H9 (cell line): ENCODE results near the gene PRSS21. TPM values are rescaled to one million over a fixed set of nuclear protein-coding genes. Genes with fewer than 3 reads are reported as not detected.

Experiments used
- DNase-seq: peaks from one replicate; pipeline ENCODE4 v3.0.0-alpha.2; 2017
- H2AFZ ChIP-seq: one replicate; pipeline ENCODE4 v1.6.1; 2013; ENCODE audit warnings: mild to moderate bottlenecking, low read length, control low read depth, moderate library complexity
- H2AK5ac ChIP-seq: 2 replicates; pipeline ENCODE4 v1.6.1; 2013; ENCODE audit warnings: low read length, control low read depth, mixed read lengths; ENCODE audit not compliant: insufficient read length
- H2BK120ac ChIP-seq: one replicate; pipeline ENCODE4 v1.6.1; 2013; ENCODE audit warnings: low read depth, mild to moderate bottlenecking, low read length, control low read depth, inconsistent platforms; ENCODE audit not compliant: poor library complexity, severe bottlenecking
- H2BK12ac ChIP-seq: 2 replicates; pipeline ENCODE4 v1.6.1; 2013; ENCODE audit warnings: low read length, control low read depth, mixed read lengths, low read depth; ENCODE audit not compliant: insufficient read length
- H2BK15ac ChIP-seq: 2 replicates; pipeline ENCODE4 v1.6.1; 2013; ENCODE audit warnings: low read depth, low read length, control low read depth
- H2BK20ac ChIP-seq: one replicate; pipeline ENCODE4 v1.6.1; 2013; ENCODE audit warnings: low read depth, mild to moderate bottlenecking, low read length, control low read depth, inconsistent platforms; ENCODE audit not compliant: poor library complexity, severe bottlenecking
- H2BK5ac ChIP-seq: 2 replicates; pipeline ENCODE4 v1.6.1; 2013; ENCODE audit warnings: low read length, control low read depth, mixed read lengths; ENCODE audit not compliant: insufficient read length
- H3K14ac ChIP-seq: 2 replicates; pipeline ENCODE4 v1.6.1; 2013; ENCODE audit warnings: low read length, control low read depth; ENCODE audit not compliant: insufficient read depth
- H3K18ac ChIP-seq: 2 replicates; pipeline ENCODE4 v1.6.1; 2013; ENCODE audit warnings: low read depth, mild to moderate bottlenecking, mixed read lengths, low read length, control low read depth; ENCODE audit not compliant: insufficient read length
- H3K23ac ChIP-seq: 2 replicates; pipeline ENCODE4 v1.6.1; 2013; ENCODE audit warnings: low read length, control low read depth, mixed read lengths, low read depth; ENCODE audit not compliant: insufficient read length
- H3K23me2 ChIP-seq: 2 replicates; pipeline ENCODE4 v1.6.1; 2013; ENCODE audit warnings: low read depth, mild to moderate bottlenecking, mixed read lengths, low read length, control low read depth; ENCODE audit not compliant: insufficient read length, poor library complexity, severe bottlenecking
- H3K27ac ChIP-seq: 2 replicates; pipeline ENCODE4 v1.5.1; 2013; ENCODE audit warnings: low read length, control low read depth, mixed read lengths, low read depth; ENCODE audit not compliant: insufficient read length
- H3K27me3 ChIP-seq: 2 replicates; pipeline ENCODE4 v1.6.1; 2013; ENCODE audit warnings: low read length, control low read depth, inconsistent platforms; ENCODE audit not compliant: insufficient read depth
- H3K4ac ChIP-seq: 2 replicates; pipeline ENCODE4 v1.6.1; 2013; ENCODE audit warnings: low read depth, mild to moderate bottlenecking, control low read depth, inconsistent platforms, low read length, moderate library complexity
- H3K4me1 ChIP-seq: 2 replicates; pipeline ENCODE4 v1.6.1; 2013; ENCODE audit warnings: low read length, control low read depth, inconsistent platforms; ENCODE audit not compliant: insufficient read depth
- H3K4me2 ChIP-seq: 2 replicates; pipeline ENCODE4 v1.6.1; 2013; ENCODE audit warnings: low read length, control low read depth, mixed read lengths; ENCODE audit not compliant: insufficient read length, insufficient read depth
- H3K56ac ChIP-seq: 2 replicates; pipeline ENCODE4 v1.6.1; 2013; ENCODE audit warnings: low read depth, mild to moderate bottlenecking, mixed read lengths, low read length, control low read depth; ENCODE audit not compliant: insufficient read length
- H3K79me1 ChIP-seq: 2 replicates; pipeline ENCODE4 v1.6.1; 2013; ENCODE audit warnings: low read depth, mild to moderate bottlenecking, moderate library complexity, low read length, control low read depth, inconsistent platforms; ENCODE audit not compliant: insufficient read depth, poor library complexity, severe bottlenecking
- H3K79me2 ChIP-seq: 2 replicates; pipeline ENCODE4 v1.6.1; 2013; ENCODE audit warnings: low read length, control low read depth, inconsistent platforms; ENCODE audit not compliant: insufficient read depth
- H3K9ac ChIP-seq: 2 replicates; pipeline ENCODE4 v1.6.1; 2013; ENCODE audit warnings: low read length, control low read depth, mixed read lengths; ENCODE audit not compliant: insufficient read length; ENCODE audit errors: extremely low read depth
- H3K9me3 ChIP-seq: one replicate; pipeline ENCODE4 v1.6.1; 2013; ENCODE audit warnings: low read depth, low read length, inconsistent platforms; ENCODE audit not compliant: control insufficient read depth
- H3T11ph ChIP-seq: one replicate; pipeline ENCODE4 v1.6.1; 2013; ENCODE audit warnings: mild to moderate bottlenecking, low read length, control low read depth, inconsistent platforms
- H4K20me1 ChIP-seq: one replicate; pipeline ENCODE4 v1.6.1; 2013; ENCODE audit not compliant: control insufficient read depth, insufficient read length, insufficient read depth
- H4K5ac ChIP-seq: 2 replicates; pipeline ENCODE4 v1.6.1; 2013; ENCODE audit warnings: low read depth, mild to moderate bottlenecking, mixed read lengths, low read length, control low read depth; ENCODE audit not compliant: insufficient read length
- H4K8ac ChIP-seq: replicated peaks from 2 replicates; pipeline ENCODE4 v1.6.1; 2013; ENCODE audit warnings: low read length, control low read depth, mixed read lengths, low read depth; ENCODE audit not compliant: insufficient read length
- H4K91ac ChIP-seq: 2 replicates; pipeline ENCODE4 v1.6.1; 2013; ENCODE audit warnings: low read depth, mild to moderate bottlenecking, moderate library complexity, mixed read lengths, low read length, control low read depth; ENCODE audit not compliant: insufficient read length
- H3K27ac Mint-ChIP-seq, 3 experiments: 2 replicates in 2 of 3; 3 replicates in 1 of 3; pipeline ENCODE4 v1.8.0; 2020 to 2021; ENCODE audit warnings: mixed read lengths in 3 of 3, mild to moderate bottlenecking in 1 of 3, moderate library complexity in 1 of 3
- H3K27me3 Mint-ChIP-seq: 2 replicates; pipeline ENCODE4 v1.8.0; 2021; ENCODE audit warnings: low read depth, mild to moderate bottlenecking, moderate library complexity, mixed read lengths
- H3K36me3 Mint-ChIP-seq, 3 experiments: 2 replicates in 2 of 3; 3 replicates in 1 of 3; pipeline ENCODE4 v1.8.0; 2020 to 2021; ENCODE audit warnings: low read depth in 3 of 3, mixed read lengths in 3 of 3; ENCODE audit not compliant: insufficient read depth in 1 of 3
- H3K4me1 Mint-ChIP-seq, 2 experiments: 2 replicates each; pipeline ENCODE4 v1.8.0; 2020; ENCODE audit warnings: mixed read lengths in 2 of 2
- H3K4me3 Mint-ChIP-seq, 2 experiments: 2 replicates in 1 of 2; 3 replicates in 1 of 2; pipeline ENCODE4 v1.8.0; 2020 to 2021; ENCODE audit warnings: mild to moderate bottlenecking in 2 of 2, mixed read lengths in 2 of 2, moderate library complexity in 1 of 2
- H3K9me3 Mint-ChIP-seq, 2 experiments: 2 replicates in 1 of 2; 3 replicates in 1 of 2; pipeline ENCODE4 v1.8.0; 2020; ENCODE audit warnings: mild to moderate bottlenecking in 2 of 2, mixed read lengths in 2 of 2, moderate library complexity in 1 of 2
- WGBS: extraction: QIAGEN DNeasy Blood & Tissue Kit; methylation state at CpG from one replicate; pipeline ENCODE4 v1.1.7; 2013; ENCODE audit warnings: missing lambda C conversion rate, low lambda C conversion rate, mixed read lengths; ENCODE audit not compliant: insufficient read length; ENCODE audit errors: extremely low coverage; 5-methylcytosine and 5-hydroxymethylcytosine counted together
- total RNA-seq: library from RNA; stranded (reverse); gene quantifications from 2 replicates; pipeline ENCODE4 v1.2.1, GENCODE V29; 2021
- TF ChIP-seq, protein P1 (sequence below): fragments of 200-600 bp; sonication (generic); conservative IDR thresholded peaks from 3 replicates; pipeline ENCODE4 v1.8.0; 2021; ENCODE audit warnings: antibody characterized with exemption, mild to moderate bottlenecking

PRSS21 gene
- total RNA-seq, 1 experiment from 2014 or later, result not detected

DNA sequence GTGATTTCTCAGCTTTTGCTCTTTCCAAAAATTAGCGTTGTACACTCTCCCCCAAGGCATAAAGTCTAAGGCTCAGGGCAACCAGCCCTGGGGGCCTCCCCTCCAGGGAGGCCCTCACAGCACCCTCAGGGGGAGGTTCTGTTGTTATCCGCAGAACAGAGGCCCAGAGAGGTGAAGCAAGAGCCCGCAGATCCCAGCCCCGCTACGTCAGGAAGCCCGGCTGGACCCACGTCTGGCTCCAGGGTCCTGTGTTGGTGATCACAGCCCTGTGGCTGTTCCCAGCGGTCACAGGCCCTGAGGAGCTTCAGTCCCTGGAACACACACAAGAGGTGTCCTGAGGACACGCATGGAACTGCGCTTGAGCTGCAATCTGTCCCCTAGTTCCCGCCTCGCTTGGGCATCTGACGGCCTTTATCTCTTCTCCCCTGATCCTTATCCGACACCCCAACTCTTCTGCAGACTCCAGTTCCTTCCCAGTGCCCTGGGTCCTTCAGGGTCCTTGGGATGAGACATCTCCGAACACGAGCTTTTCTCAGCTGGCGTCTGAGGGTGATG is 11.9 kb downstream of the PRSS21 start:
- Mint-ChIP-seq H3K9me3 (no peaks in the 10 kb centered on the region), H3K4me1 (no peaks in the 10 kb centered on the region), H3K4me3 (no peak overlapping the region), H3K36me3 (no peaks in the 10 kb centered on the region; a peak in 1 of 7 replicates), H3K27ac (no peak overlapping the region), H3K27me3 (peaks cover 4% of the 10 kb centered on the region)
- Histone ChIP-seq H3K14ac (no peak overlapping the region), H3K56ac (no peak overlapping the region), H3K23me2 (no peaks in the 10 kb centered on the region), H2AFZ (no peak overlapping the region), H4K5ac (no peak overlapping the region), H3K4me2 (no peak overlapping the region), H2BK12ac (no peak overlapping the region), H3K4me1 (no peaks in the 10 kb centered on the region), H2AK5ac (no peak overlapping the region), H3K27ac (no peak overlapping the region), H3K18ac (no peak overlapping the region), H4K8ac (no peak overlapping the region), H2BK120ac (no peak overlapping the region), H3T11ph (no peak overlapping the region), H4K91ac (no peak overlapping the region), H3K27me3 (no peaks in the 10 kb centered on the region), H3K79me1 (no peaks in the 10 kb centered on the region), H3K9me3 (no peaks in the 10 kb centered on the region), H2BK5ac (no peak overlapping the region), H3K23ac (no peak overlapping the region), H3K79me2 (no peaks in the 10 kb centered on the region), H3K4ac (no peak overlapping the region), H4K20me1 (no peaks in the 10 kb centered on the region), H2BK15ac (no peak overlapping the region), H3K9ac (no peak overlapping the region), H2BK20ac (no peak overlapping the region)
- no peak for DNase-seq
- TF ChIP-seq, protein P1, sequence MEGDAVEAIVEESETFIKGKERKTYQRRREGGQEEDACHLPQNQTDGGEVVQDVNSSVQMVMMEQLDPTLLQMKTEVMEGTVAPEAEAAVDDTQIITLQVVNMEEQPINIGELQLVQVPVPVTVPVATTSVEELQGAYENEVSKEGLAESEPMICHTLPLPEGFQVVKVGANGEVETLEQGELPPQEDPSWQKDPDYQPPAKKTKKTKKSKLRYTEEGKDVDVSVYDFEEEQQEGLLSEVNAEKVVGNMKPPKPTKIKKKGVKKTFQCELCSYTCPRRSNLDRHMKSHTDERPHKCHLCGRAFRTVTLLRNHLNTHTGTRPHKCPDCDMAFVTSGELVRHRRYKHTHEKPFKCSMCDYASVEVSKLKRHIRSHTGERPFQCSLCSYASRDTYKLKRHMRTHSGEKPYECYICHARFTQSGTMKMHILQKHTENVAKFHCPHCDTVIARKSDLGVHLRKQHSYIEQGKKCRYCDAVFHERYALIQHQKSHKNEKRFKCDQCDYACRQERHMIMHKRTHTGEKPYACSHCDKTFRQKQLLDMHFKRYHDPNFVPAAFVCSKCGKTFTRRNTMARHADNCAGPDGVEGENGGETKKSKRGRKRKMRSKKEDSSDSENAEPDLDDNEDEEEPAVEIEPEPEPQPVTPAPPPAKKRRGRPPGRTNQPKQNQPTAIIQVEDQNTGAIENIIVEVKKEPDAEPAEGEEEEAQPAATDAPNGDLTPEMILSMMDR, result no peak
- WGBS, result no CpG with 5 or more reads among the region's 17 CpGs
